Measurements from ENCODE around the gene ANXA3. TPM values are rescaled to one million over a fixed set of nuclear protein-coding genes. Genes with fewer than 3 reads are reported as not detected.

ANXA3 gene
- polyA plus RNA-seq, 1 of the 3 experiments (the other 2 are of a cell fraction): 13.8 TPM

DNA sequence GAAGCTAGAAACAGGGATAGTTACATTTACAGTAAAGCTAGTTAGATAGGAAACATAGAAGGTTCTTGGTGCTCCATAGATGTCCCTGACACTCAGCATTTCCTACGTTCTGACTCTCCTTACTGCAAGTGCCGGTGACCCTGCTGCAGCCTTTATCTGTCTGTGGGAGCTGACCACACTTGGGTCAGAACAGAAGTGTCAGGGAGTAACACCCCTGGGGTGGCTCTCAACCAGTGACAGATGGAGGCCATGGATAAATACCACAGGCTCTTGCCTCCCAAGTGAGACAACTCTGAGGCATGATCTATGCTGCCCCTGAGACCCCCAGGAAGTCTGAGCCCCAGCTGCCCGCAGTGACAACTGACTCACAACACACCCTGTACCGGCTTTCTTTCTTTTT is 69.8 kb downstream of the ANXA3 start:
- POLR2A ChIA-PET: no interaction called here
- H3K4me1 ChIP-seq (ENCODE audit: control insufficient read depth in 1 of 2, insufficient read depth in 2 of 2, low read depth in 1 of 2, low read length in 1 of 2): peaks cover 0 to 9% of the 10 kb centered on the region in 2 experiments; a peak in 2 of 4 replicates
- H3F3A ChIP-seq (replicated peaks; ENCODE audit: insufficient read depth): no peaks in the 10 kb centered on the region
- no peak overlapping the region for H3K27ac ChIP-seq (ENCODE audit: low read depth in 2 of 2, low read length in 1 of 2)
- CTCF ChIA-PET: interaction anchor here (0.8 to 1.2 kb wide), 3 partner anchors 9 to 234 kb away, joined by 3 to 5 read pairs (median 3); no protein-coding TSS in a partner anchor
- H3K4me2 ChIP-seq: no peak overlapping the region
- no peaks in the 10 kb centered on the region for H3K27me3 ChIP-seq (ENCODE audit: insufficient read depth)
- H2AFZ ChIP-seq (ENCODE audit: low read depth): no peak overlapping the region
- H3K4me3 ChIP-seq (ENCODE audit: low read depth in 2 of 2, low read length in 1 of 2): no peak overlapping the region
- H3K9me2 ChIP-seq: no peaks in the 10 kb centered on the region
- no peak for DNase-seq
- TF ChIP-seq NRF1 (IDR thresholded peaks at IDR 0.05; ENCODE audit: low read depth, low read length): no peak
- TF ChIP-seq, protein P1, sequence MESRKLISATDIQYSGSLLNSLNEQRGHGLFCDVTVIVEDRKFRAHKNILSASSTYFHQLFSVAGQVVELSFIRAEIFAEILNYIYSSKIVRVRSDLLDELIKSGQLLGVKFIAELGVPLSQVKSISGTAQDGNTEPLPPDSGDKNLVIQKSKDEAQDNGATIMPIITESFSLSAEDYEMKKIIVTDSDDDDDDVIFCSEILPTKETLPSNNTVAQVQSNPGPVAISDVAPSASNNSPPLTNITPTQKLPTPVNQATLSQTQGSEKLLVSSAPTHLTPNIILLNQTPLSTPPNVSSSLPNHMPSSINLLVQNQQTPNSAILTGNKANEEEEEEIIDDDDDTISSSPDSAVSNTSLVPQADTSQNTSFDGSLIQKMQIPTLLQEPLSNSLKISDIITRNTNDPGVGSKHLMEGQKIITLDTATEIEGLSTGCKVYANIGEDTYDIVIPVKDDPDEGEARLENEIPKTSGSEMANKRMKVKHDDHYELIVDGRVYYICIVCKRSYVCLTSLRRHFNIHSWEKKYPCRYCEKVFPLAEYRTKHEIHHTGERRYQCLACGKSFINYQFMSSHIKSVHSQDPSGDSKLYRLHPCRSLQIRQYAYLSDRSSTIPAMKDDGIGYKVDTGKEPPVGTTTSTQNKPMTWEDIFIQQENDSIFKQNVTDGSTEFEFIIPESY (IDR thresholded peaks at IDR 0.05; ENCODE audit: borderline replicate concordance, low read depth): no peak
- no peak for TF ChIP-seq RAD21 (IDR thresholded peaks at IDR 0.05; ENCODE audit: low read length)
- TF ChIP-seq, protein P2, sequence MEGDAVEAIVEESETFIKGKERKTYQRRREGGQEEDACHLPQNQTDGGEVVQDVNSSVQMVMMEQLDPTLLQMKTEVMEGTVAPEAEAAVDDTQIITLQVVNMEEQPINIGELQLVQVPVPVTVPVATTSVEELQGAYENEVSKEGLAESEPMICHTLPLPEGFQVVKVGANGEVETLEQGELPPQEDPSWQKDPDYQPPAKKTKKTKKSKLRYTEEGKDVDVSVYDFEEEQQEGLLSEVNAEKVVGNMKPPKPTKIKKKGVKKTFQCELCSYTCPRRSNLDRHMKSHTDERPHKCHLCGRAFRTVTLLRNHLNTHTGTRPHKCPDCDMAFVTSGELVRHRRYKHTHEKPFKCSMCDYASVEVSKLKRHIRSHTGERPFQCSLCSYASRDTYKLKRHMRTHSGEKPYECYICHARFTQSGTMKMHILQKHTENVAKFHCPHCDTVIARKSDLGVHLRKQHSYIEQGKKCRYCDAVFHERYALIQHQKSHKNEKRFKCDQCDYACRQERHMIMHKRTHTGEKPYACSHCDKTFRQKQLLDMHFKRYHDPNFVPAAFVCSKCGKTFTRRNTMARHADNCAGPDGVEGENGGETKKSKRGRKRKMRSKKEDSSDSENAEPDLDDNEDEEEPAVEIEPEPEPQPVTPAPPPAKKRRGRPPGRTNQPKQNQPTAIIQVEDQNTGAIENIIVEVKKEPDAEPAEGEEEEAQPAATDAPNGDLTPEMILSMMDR (IDR thresholded peaks at IDR 0.05): no peak
- TF ChIP-seq, protein P3, sequence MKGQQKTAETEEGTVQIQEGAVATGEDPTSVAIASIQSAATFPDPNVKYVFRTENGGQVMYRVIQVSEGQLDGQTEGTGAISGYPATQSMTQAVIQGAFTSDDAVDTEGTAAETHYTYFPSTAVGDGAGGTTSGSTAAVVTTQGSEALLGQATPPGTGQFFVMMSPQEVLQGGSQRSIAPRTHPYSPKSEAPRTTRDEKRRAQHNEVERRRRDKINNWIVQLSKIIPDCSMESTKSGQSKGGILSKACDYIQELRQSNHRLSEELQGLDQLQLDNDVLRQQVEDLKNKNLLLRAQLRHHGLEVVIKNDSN (IDR thresholded peaks at IDR 0.05; ENCODE audit: borderline replicate concordance, low read depth): no peak
- no peak for TF ChIP-seq GATA2 (CRISPR knock-in tag; IDR thresholded peaks at IDR 0.05)
- no peaks in the 10 kb centered on the region for H4K20me1 ChIP-seq (ENCODE audit: insufficient read depth)
- H3K9ac ChIP-seq: no peak overlapping the region
- no peaks in the 10 kb centered on the region for H3K9me3 ChIP-seq
- 91% methylated on average over 4 of the region's 4 CpGs for WGBS (ENCODE audit: low lambda C conversion rate)
- H3K79me2 ChIP-seq (ENCODE audit: insufficient read depth): no peaks in the 10 kb centered on the region
- no peaks in the 10 kb centered on the region for H3K36me3 ChIP-seq (replicated peaks in 1 of 2; ENCODE audit: control insufficient read depth in 1 of 2, insufficient read depth in 2 of 2, low read length in 1 of 2)

DNA sequence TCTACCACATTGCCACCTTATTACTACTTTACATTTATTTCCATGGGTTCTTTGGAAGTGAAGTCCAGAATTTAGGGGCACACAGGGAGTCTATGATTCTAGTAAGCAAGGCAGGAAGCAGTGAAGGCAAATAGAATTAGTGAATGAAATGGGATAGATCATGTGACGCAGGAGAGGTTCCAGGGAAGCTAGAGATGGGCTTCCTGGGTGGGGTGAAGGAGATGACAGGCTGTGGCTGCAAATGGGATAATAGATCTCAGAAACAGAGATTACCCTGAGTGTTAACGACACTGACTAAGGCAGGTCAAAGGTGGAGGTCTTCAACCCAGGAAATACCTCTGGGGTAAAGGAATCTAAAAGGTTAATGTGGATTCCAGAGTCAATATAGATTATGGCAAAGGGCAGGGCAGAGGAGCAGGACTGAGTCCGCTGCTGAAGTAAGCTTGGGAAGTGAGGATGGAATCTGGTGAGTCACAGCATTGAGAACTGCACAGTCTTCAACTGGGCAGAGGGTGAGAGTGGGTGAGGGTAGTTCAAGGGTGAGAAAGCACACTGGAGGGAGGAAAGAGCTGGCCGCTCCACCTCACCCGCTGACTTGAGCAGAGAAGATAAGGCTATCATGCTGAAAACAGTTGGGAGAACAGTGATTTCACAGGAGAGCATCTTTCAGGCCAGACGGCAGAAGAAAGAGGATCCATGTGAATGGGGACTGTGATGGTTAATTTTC is 70.8 kb downstream of the ANXA3 start:
- peak overlapping the region; percentile 30; the same call in 1 of the 2 replicates for H2AFZ ChIP-seq (ENCODE audit: low read depth)
- no peaks in the 10 kb centered on the region for H3K9me3 ChIP-seq
- no peaks in the 10 kb centered on the region for H4K20me1 ChIP-seq (ENCODE audit: insufficient read depth)
- peaks cover 0 to 9% of the 10 kb centered on the region in 2 experiments; a peak in 2 of 4 replicates for H3K4me1 ChIP-seq (ENCODE audit: control insufficient read depth in 1 of 2, insufficient read depth in 2 of 2, low read depth in 1 of 2, low read length in 1 of 2)
- DNase-seq: no peak
- ChIA-PET POLR2A (no interaction called here), CTCF (interaction anchor here (0.6 to 1.2 kb wide), 3 partner anchors 9 to 13 kb away, joined by 3 to 5 read pairs (median 3); no protein-coding TSS in a partner anchor)
- WGBS (ENCODE audit: low lambda C conversion rate): 67% methylated on average over 6 of the region's 6 CpGs
- H3K79me2 ChIP-seq (ENCODE audit: insufficient read depth): no peaks in the 10 kb centered on the region
- peak overlapping the region; percentile 51; the same call in 1 of the 2 replicates for H3K4me2 ChIP-seq
- H3K27ac ChIP-seq (ENCODE audit: low read depth in 2 of 2, low read length in 1 of 2): peak overlapping the region in 1 of 2 experiments; percentile 23; a peak in 1 of 4 replicates
- H3K9me2 ChIP-seq: no peaks in the 10 kb centered on the region
- H3K4me3 ChIP-seq (ENCODE audit: low read depth in 2 of 2, low read length in 1 of 2): no peak overlapping the region
- H3K9ac ChIP-seq: no peak overlapping the region
- no peaks in the 10 kb centered on the region for H3F3A ChIP-seq (replicated peaks; ENCODE audit: insufficient read depth)
- no peaks in the 10 kb centered on the region for H3K27me3 ChIP-seq (ENCODE audit: insufficient read depth)
- no peaks in the 10 kb centered on the region for H3K36me3 ChIP-seq (replicated peaks in 1 of 2; ENCODE audit: control insufficient read depth in 1 of 2, insufficient read depth in 2 of 2, low read length in 1 of 2)
- no peak for TF ChIP-seq TEAD4 (IDR thresholded peaks at IDR 0.05; ENCODE audit: borderline replicate concordance, insufficient read depth)
- no peak; the same call in 1 of the 2 replicates for TF ChIP-seq RXRA (IDR thresholded peaks at IDR 0.05; ENCODE audit: borderline replicate concordance, low read depth)
- TF ChIP-seq YY1 (IDR thresholded peaks at IDR 0.05; ENCODE audit: low read depth): no peak
- TF ChIP-seq FOXJ3 (CRISPR knock-in tag; IDR thresholded peaks at IDR 0.05): no peak
- TF ChIP-seq TAF1 (IDR thresholded peaks at IDR 0.05; ENCODE audit: borderline replicate concordance, low read depth, low read length): no peak
- TF ChIP-seq, protein P4, sequence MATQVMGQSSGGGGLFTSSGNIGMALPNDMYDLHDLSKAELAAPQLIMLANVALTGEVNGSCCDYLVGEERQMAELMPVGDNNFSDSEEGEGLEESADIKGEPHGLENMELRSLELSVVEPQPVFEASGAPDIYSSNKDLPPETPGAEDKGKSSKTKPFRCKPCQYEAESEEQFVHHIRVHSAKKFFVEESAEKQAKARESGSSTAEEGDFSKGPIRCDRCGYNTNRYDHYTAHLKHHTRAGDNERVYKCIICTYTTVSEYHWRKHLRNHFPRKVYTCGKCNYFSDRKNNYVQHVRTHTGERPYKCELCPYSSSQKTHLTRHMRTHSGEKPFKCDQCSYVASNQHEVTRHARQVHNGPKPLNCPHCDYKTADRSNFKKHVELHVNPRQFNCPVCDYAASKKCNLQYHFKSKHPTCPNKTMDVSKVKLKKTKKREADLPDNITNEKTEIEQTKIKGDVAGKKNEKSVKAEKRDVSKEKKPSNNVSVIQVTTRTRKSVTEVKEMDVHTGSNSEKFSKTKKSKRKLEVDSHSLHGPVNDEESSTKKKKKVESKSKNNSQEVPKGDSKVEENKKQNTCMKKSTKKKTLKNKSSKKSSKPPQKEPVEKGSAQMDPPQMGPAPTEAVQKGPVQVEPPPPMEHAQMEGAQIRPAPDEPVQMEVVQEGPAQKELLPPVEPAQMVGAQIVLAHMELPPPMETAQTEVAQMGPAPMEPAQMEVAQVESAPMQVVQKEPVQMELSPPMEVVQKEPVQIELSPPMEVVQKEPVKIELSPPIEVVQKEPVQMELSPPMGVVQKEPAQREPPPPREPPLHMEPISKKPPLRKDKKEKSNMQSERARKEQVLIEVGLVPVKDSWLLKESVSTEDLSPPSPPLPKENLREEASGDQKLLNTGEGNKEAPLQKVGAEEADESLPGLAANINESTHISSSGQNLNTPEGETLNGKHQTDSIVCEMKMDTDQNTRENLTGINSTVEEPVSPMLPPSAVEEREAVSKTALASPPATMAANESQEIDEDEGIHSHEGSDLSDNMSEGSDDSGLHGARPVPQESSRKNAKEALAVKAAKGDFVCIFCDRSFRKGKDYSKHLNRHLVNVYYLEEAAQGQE (IDR thresholded peaks at IDR 0.05; ENCODE audit: low read depth, low read length): 0 out of 2 replicates have a peak, but pooled peaks have one; percentile 43
- TF ChIP-seq POLR2AphosphoS5 (IDR thresholded peaks at IDR 0.05; ENCODE audit: low read depth, low read length): no peak
- no peak for TF ChIP-seq GATA2 (CRISPR knock-in tag; IDR thresholded peaks at IDR 0.05)
- no peak for TF ChIP-seq GABPA (IDR thresholded peaks at IDR 0.05; ENCODE audit: low read depth)
- no peak for TF ChIP-seq SMC3 (IDR thresholded peaks at IDR 0.05; ENCODE audit: low read depth, low read length)
